GM21390 (cell line): ENCODE results near the gene LRMDA.

Experiments used
- ATAC-seq: cut with Tn5 transposase; IDR thresholded peaks from one replicate; pipeline ENCODE4 v1.9.1; 2021; ENCODE audit not compliant: unreplicated experiment

Gene LRMDA

GRCh38 chr10:76270464-76270863 is 839.0 kb downstream of the LRMDA start:
- no peak for ATAC-seq

GRCh38 chr10:76274933-76275332 is 843.5 kb downstream of the LRMDA start:
- ATAC-seq: no peak

- no peak for ATAC-seq
These were observed 847.5 kb downstream of the LRMDA start for GRCh38 chr10:76278811-76279460.

- no peak for ATAC-seq
These were observed 850.2 kb downstream of the LRMDA start for GRCh38 chr10:76281659-76282058.

- no peak for ATAC-seq
These were observed 850.9 kb downstream of the LRMDA start for GRCh38 chr10:76282061-76283025.

- ATAC-seq: no peak
These were observed 852.9 kb downstream of the LRMDA start for GRCh38 chr10:76284351-76284750.

- ATAC-seq: no peak
These were observed 853.6 kb downstream of the LRMDA start for GRCh38 chr10:76285012-76285411.

GRCh38 chr10:76285515-76285914 is 854.1 kb downstream of the LRMDA start:
- no peak for ATAC-seq

GRCh38 chr10:76286536-76286935 is 855.1 kb downstream of the LRMDA start:
- no peak for ATAC-seq

GRCh38 chr10:76287856-76288255 is 856.4 kb downstream of the LRMDA start:
- no peak for ATAC-seq

- no peak for ATAC-seq
These were observed 859.8 kb downstream of the LRMDA start for GRCh38 chr10:76291175-76291574.

GRCh38 chr10:76291885-76292284 is 860.5 kb downstream of the LRMDA start:
- no peak for ATAC-seq

- ATAC-seq: no peak
These were observed 865.5 kb downstream of the LRMDA start for GRCh38 chr10:76296957-76297356.

- no peak for ATAC-seq
These were observed 865.9 kb downstream of the LRMDA start for GRCh38 chr10:76297358-76297757.

GRCh38 chr10:76297780-76298281 is 866.4 kb downstream of the LRMDA start:
- ATAC-seq: no peak

- no peak for ATAC-seq
These were observed 866.9 kb downstream of the LRMDA start for GRCh38 chr10:76298329-76298728.

GRCh38 chr10:76299501-76299900 is 868.1 kb downstream of the LRMDA start:
- no peak for ATAC-seq

- no peak for ATAC-seq
These were observed 869.8 kb downstream of the LRMDA start for GRCh38 chr10:76301211-76301610.

GRCh38 chr10:76301950-76302349 is 870.5 kb downstream of the LRMDA start:
- ATAC-seq: no peak

GRCh38 chr10:76302481-76302880 is 871.1 kb downstream of the LRMDA start:
- ATAC-seq: no peak

GRCh38 chr10:76302961-76303630 is 871.7 kb downstream of the LRMDA start:
- no peak for ATAC-seq
